Uterus (tissue), 4 donors: ENCODE measurements around the gene TNS4. TPM values are rescaled to one million over a fixed set of nuclear protein-coding genes. Genes with fewer than 3 reads are reported as not detected.

Experiments used
- DNase-seq, 2 donors: peaks; one replicate each; pipeline ENCODE4 v3.0.0-alpha.2; 2019 to 2020
- H3K27ac ChIP-seq, 2 donors: fragments of 200-600 bp; sonication (generic); 1 replicate in 1 of 2; 2 replicates in 1 of 2; pipeline ENCODE4 v1.5.1; 2016 to 2018
- H3K27me3 ChIP-seq, 2 donors: fragments of 200-600 bp; sonication (generic); one replicate each; pipeline ENCODE4 v1.5.1; 2018 to 2019; ENCODE audit warnings: control low read depth in 1 of 2
- H3K36me3 ChIP-seq, 2 donors: fragments of 200-600 bp; sonication (generic); one replicate each; pipeline ENCODE4 v1.5.1; 2019; ENCODE audit warnings: control low read depth in 1 of 2
- H3K4me1 ChIP-seq, 2 donors: fragments of 200-600 bp; sonication (generic); one replicate each; pipeline ENCODE4 v1.5.1; 2018 to 2019; ENCODE audit warnings: control low read depth in 1 of 2
- H3K4me3 ChIP-seq, 2 donors: fragments of 200-600 bp; sonication (generic); 1 replicate in 1 of 2; 2 replicates in 1 of 2; pipeline ENCODE4 v1.5.1; 2018 to 2019; ENCODE audit warnings: mild to moderate bottlenecking in 1 of 2
- H3K9me3 ChIP-seq, 2 donors: fragments of 200-600 bp; sonication (generic); one replicate each; pipeline ENCODE4 v1.5.1; 2019; ENCODE audit warnings: control low read depth in 1 of 2
- POLR2A ChIP-seq, 2 donors: fragments of 450-650 bp; IDR thresholded peaks; one replicate each; pipeline ENCODE4 v1.6.1; 2016; ENCODE audit warnings: antibody characterized with exemption in 2 of 2, mild to moderate bottlenecking in 1 of 2, moderate library complexity in 1 of 2
- intact Hi-C: fragments of 100-400 bp; cut with DNase I; formaldehyde crosslinking; loops from one replicate; pipeline ENCODE4 v1.15.1; 2023; ENCODE audit warnings: low total_unique reads
- total RNA-seq, 4 donors: library from RNA; depleted of rRNA in 3 of 4; stranded (reverse); fragments of >200 nt in 3 of 4; gene quantifications; one replicate each; pipeline versions ENCODE4 v1.1.0 to v1.2.4, GENCODE V29; 2014 to 2023
- TF ChIP-seq, protein P1 (sequence below), 4 experiments: fragments of 200-600 bp in 2 of 4; fragments of 450-650 bp in 2 of 4; sonication (generic) in 2 of 4; IDR thresholded peaks; one replicate each; pipeline ENCODE4 v1.5.1; 2016 to 2019; ENCODE audit warnings: antibody characterized with exemption in 4 of 4, mild to moderate bottlenecking in 2 of 4, moderate library complexity in 1 of 4
- donor health status: DM: yes; HTN: yes; CAD: no.

Gene TNS4
- total RNA-seq, 4 donors from 2014 or later, result 0.09 to 2.6 (median 0.28) TPM; not detected in 1

DNA sequence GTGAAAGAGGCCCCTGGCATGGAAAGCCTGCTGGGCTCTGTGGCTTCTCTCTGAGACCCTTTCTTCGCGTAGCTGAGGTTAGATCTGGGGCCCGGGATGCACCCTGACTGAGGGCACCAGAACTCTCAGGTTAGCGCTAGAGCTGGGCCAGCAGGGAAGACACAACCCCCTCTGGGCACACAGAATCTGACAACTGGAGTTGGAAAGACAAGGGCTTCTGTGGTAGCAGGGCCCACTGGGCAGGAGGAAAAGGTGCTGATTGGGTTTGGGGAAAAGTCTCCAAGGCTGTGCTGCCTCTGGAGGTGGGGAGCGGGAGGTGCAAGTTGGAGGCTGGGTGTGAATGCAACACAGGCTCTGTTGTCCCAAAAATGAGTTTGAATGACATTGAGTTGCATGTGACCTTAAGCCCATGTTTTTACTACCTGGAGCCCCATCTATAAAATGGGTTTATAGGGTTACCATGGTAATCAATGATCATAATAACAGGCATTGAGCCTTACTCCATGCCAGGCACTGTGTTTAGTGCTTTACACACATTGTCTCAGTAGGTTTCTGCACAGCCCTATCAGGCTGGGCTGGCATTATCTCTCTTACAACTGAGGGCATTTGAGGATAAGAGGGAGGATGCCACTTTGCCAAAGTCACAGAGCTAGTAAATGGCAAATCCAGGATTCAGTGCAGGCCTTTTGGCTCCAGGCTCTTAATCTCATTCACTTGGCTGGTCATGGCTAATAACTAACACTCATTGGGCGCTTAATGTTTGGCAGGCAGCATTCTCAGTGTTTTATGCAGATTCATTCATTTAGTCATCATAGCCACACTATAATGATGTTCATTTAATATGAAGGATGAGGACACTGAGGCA lies 67.6 kb downstream of the TNS4 start:
- intact Hi-C loops, result no loop called here
- Histone ChIP-seq H3K36me3 (no peaks in the 10 kb centered on the region), H3K9me3 (no peaks in the 10 kb centered on the region), H3K27ac (peak overlapping the region; percentile 70 to 77), H3K4me1 (peaks cover 0 to 4% of the 10 kb centered on the region in 2 donors), H3K4me3 (no peak overlapping the region), H3K27me3 (no peaks in the 10 kb centered on the region)
- DNase-seq, result peak in 1 of 2 donors; percentile 28
- TF ChIP-seq, protein P1, sequence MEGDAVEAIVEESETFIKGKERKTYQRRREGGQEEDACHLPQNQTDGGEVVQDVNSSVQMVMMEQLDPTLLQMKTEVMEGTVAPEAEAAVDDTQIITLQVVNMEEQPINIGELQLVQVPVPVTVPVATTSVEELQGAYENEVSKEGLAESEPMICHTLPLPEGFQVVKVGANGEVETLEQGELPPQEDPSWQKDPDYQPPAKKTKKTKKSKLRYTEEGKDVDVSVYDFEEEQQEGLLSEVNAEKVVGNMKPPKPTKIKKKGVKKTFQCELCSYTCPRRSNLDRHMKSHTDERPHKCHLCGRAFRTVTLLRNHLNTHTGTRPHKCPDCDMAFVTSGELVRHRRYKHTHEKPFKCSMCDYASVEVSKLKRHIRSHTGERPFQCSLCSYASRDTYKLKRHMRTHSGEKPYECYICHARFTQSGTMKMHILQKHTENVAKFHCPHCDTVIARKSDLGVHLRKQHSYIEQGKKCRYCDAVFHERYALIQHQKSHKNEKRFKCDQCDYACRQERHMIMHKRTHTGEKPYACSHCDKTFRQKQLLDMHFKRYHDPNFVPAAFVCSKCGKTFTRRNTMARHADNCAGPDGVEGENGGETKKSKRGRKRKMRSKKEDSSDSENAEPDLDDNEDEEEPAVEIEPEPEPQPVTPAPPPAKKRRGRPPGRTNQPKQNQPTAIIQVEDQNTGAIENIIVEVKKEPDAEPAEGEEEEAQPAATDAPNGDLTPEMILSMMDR (IDR thresholded peaks at IDR 0.05), result peak in 3 of 4 experiments; percentile 9 to 55 (median 48)
- no peak for TF ChIP-seq POLR2A (IDR thresholded peaks at IDR 0.05)

- peak; percentile 71 to 88 for DNase-seq
- peaks cover 0 to 4% of the 10 kb centered on the region in 2 donors for H3K4me1 ChIP-seq
- peak overlapping the region; percentile 70 to 77 for H3K27ac ChIP-seq
- intact Hi-C loops, result no loop called here
- H3K36me3 ChIP-seq, result no peaks in the 10 kb centered on the region
- no peaks in the 10 kb centered on the region for H3K27me3 ChIP-seq
- H3K9me3 ChIP-seq, result no peaks in the 10 kb centered on the region
- H3K4me3 ChIP-seq, result no peak overlapping the region
- TF ChIP-seq POLR2A (IDR thresholded peaks at IDR 0.05), result no peak
- TF ChIP-seq, protein P1 (IDR thresholded peaks at IDR 0.05), result peak in 1 of 4 experiments; percentile 0
Observed at GRCh38 chr17:40432864-40433528, 68.4 kb downstream of the TNS4 start.

DNA sequence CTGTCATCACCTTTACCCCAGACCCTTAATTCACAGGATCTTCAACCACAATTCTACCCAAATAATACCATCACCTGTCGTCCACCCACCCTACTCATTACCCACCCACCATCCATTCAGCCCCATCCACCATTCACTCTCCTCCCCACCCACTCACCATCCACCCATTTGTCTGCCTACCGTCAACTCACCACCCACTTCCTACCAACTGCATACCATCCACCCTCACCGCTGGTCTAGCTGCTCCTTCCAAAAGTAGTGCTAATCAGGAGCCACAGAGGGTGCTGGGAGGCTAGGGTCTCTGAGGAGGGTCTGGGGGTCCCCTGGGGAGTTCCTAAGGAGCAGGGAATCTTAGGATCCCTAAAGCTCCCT lies 70.2 kb downstream of the TNS4 start:
- peaks cover 0 to 4% of the 10 kb centered on the region in 2 donors for H3K4me1 ChIP-seq
- no peaks in the 10 kb centered on the region for H3K27me3 ChIP-seq
- H3K9me3 ChIP-seq, result no peaks in the 10 kb centered on the region
- TF ChIP-seq, protein P1 (IDR thresholded peaks at IDR 0.05), result no peak
- TF ChIP-seq POLR2A (IDR thresholded peaks at IDR 0.05), result no peak
- H3K27ac ChIP-seq, result no peak overlapping the region
- DNase-seq, result no peak
- intact Hi-C loops, result no loop called here
- H3K36me3 ChIP-seq, result no peaks in the 10 kb centered on the region
- no peak overlapping the region for H3K4me3 ChIP-seq

DNA sequence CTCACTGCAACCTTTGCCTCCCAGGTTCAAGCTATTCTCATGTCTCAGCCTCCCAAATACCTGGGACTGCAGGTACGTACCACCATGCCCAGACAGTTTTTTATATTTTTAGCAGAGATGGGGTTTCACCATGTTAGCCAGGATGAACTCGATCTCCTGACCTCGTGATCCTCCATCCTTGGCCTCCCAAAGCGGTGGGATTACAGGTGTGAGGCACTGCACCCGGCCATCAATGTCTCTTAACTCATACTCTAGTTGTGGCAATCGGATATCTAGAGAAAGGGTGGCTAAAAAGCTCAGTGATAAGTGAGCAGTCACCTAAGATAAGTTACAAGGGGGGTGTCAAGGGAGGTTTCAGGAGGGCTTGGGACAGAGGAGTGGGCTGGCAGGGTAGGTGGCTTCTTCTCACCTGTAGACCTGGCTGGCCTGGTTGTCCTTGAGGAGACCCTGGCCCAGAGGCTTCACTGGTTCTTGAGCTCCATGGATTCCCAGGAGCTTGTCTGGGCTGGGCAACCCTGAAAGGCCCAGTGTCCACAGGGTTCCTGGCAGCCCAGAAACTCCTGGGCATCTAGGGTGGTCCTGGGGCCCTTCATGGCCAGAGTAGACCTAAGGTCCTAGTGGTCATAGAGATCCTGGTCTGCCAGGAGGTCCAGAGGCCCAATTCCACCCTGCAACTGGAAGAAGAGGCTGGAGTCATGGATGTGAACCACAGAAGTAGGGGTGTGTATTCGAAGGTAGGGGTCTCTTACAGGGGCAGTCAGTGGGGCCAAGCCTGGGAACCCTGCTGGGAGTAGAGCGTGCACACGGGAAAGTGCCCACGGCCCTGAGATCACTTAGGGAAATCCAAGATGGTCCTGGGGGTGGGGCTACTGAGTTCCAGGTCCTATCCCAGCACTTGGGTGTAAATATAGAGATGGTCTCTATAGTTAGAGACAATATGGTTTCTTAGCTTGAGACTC lies 70.9 kb downstream of the TNS4 start:
- H3K27ac ChIP-seq, result no peak overlapping the region
- no peaks in the 10 kb centered on the region for H3K36me3 ChIP-seq
- H3K4me3 ChIP-seq, result no peak overlapping the region
- intact Hi-C loops, result no loop called here
- no peaks in the 10 kb centered on the region for H3K27me3 ChIP-seq
- peaks cover 0 to 4% of the 10 kb centered on the region in 2 donors for H3K4me1 ChIP-seq
- DNase-seq, result no peak
- TF ChIP-seq POLR2A (IDR thresholded peaks at IDR 0.05), result no peak
- H3K9me3 ChIP-seq, result no peaks in the 10 kb centered on the region

GRCh38 chr17:40427002-40427491 lies 74.4 kb downstream of the TNS4 start:
- DNase-seq, result peak in 1 of 2 donors; percentile 6
- Histone ChIP-seq H3K27me3 (no peaks in the 10 kb centered on the region), H3K4me3 (no peak overlapping the region), H3K27ac (no peak overlapping the region), H3K36me3 (no peaks in the 10 kb centered on the region), H3K9me3 (no peaks in the 10 kb centered on the region), H3K4me1 (no peaks in the 10 kb centered on the region)
- TF ChIP-seq, protein P1 (IDR thresholded peaks at IDR 0.05), result no peak
- no peak for TF ChIP-seq POLR2A (IDR thresholded peaks at IDR 0.05)
- intact Hi-C loops, result no loop called here
